UCSD-AML1 (cell line): Measurements from ENCODE around the gene ACTR1B.
"Not testable (repeated sequence)": the region's sequence is repeated elsewhere in the genome, so short reads cannot be mapped to it uniquely, and the experiment has no call there.

Source experiments
- DNase-seq: peaks from one replicate; lab custom pipeline; 2025; ENCODE audit not compliant: unreplicated experiment; lab: John Stamatoyannopoulos, UW

ACTR1B gene

GRCh38 chr2:97618939-97619827 lies 44.7 kb downstream of the ACTR1B start:
- not testable (repeated sequence) for DNase-seq

GRCh38 chr2:97617911-97618310 lies 45.9 kb downstream of the ACTR1B start:
- DNase-seq: no peak

DNA sequence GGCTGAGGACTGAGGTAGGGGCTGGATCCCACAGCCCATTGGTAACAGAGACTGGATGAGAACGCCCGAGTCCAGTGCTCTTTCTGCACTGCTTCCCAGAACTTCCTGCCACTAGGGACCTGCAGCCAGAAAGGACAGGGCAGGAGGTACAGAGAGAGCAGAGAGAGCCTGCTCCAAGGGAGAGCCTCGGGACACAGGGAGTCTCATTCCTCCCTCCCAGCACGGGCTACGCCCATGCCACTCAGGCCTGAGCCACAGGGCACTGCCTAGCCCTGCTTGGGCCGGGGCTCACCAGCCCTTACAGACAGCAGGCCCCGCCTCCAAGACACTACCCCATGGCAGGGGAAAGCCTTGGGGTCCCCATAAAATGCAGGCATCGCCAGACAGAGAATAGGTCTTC lies 48.1 kb downstream of the ACTR1B start:
- DNase-seq: not testable (repeated sequence)

DNA sequence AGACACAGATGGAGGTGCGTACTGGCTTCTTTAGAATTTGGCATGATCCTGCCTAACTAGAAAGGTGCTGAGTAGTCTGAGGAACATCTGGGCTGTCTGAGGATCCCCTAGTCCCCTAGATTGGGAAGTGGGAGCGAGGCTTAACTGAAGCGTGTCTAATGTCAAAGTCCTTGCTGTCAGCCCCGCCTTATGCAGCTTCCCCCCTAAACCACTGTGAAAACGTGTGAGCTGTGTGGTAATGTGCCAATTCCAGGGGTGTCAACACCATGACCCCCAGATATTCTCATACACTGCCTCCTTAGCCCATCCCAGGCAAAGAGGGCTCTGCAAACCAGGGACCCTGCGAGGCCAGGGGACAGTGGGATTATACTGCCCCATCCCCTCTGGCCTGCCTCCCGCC lies 51.9 kb downstream of the ACTR1B start:
- DNase-seq: not testable (repeated sequence)

DNA sequence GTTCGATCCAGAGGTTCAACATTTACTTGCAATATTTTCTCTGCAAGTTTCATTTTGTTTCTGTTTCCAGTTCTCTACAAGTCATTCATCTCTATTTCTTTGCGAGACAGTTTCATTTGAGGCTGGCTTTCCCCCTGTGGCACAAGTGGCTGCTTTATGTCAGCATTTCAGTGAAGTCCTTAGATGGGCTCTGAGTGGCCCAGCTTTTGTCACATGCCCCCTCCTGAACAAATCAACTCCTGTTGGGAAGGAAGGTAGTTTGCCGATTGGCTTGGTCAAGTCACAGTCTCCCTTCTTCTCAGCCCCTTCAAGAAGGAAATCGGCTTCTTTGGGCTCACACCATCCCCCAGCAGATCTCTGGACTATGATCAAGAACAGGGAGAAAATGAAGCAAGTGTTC lies 55.1 kb downstream of the ACTR1B start:
- not testable (repeated sequence) for DNase-seq
